ENCODE data around the gene CFAP157. TPM values are rescaled to one million over a fixed set of nuclear protein-coding genes. Genes with fewer than 3 reads are reported as not detected.
"Not testable (repeated sequence)": the region's sequence is repeated elsewhere in the genome, so short reads cannot be mapped to it uniquely, and the experiment has no call there.

The CFAP157 gene
- polyA plus RNA-seq, 10 donors: 0.64 to 1.5 (median 1.1) TPM

DNA sequence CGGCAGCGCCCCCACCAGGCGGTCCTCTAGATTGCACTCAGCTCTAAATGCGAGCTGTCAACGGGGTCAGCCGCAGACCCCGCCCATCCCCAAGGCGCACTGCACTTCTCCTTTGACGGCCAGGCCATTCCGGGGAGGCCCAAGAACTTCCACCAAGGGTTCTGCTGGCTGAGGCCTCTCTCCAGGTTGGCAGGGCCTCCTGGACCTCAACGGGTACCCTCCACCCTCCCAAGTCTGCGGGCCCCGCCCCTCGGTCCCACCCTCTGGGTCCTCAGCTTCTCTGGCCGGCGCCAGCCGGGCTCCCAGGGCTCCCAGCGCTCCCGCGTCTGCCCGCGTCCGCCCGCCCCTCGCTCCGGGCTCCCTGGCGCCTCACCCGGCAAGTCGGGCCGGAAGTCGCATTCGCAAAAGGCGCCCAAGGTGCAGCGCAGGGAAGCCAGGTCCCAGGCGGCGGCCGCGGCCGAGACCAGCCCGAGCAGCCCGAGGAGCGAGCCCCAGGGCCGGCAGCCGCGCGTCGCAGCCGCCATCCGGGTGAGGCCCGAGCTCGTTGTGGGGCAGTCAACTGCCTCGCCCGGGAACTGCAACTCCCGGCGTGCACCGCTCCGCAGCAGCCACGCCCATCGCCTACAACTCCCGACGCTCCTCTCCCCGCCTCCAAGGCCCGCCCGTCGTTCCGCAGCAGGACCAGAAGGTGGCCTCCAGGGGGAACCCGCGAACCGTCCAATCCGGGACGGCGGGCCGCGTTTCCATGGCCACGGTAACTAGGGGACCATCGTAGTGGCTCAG is 28.1 kb downstream of the CFAP157 start, which contains the start of gene TOR2A:
TOR2A (minus strand) TSS at position 548 of the 783 bp plus-strand sequence; CDS start at position 524, 24 bp downstream.
- DNase-seq: peak; percentile 97 to 99 (median 98)

DNA sequence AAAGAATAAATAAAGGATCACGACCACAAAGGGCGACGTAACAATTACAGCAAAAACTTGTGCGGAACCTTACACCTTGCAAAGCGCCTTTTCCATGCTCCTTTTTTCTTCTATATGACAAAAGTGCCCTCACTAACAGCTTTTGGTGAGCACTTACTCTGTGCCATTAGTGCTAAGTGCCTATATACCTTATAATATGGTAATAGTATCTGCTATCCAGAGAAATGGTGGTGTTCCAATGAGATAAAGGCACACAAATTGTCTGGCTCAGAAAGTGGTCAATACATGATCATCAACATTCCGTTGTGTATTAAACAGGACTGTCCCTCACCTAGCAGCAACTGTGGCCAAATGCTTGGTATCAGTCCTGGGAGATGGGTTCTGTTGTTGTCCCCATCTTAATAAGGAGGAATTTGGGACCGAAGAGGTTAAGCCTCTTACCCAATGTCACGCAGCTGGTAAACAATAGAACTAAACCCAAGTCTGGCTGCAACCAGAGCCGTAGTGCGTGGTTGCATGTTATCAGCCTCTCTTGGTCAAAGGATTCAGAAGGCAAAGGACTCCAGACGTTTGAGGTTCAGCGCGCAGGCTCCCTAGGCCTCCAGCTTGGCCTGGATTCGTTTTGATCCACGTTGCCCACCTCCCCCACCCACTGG is 28.9 kb downstream of the CFAP157 start:
- DNase-seq: no peak

DNA sequence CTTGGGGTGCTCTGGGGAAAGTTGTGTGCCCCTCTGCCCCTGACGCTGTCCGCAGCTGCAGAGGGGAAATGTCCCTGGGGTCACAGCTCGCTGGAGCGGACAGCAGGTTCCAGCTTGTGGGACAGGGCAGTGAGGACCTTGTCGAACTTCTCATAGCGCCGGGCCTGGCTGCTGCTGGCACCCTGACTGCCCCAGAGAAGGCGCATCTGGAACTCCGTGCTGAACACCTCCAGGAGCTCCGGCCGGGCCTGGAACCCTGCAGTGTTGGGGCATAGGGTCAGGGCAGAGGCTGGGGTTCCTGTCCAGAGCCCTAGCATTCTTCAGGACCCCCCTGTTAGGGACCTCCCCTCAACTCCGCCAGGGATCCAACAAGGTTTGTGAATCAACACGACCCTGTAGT is 31.9 kb downstream of the CFAP157 start:
- DNase-seq: no peak

- no peak for DNase-seq
Measured at GRCh38 chr9:127739614-127740330, 33.0 kb downstream of the CFAP157 start.

DNA sequence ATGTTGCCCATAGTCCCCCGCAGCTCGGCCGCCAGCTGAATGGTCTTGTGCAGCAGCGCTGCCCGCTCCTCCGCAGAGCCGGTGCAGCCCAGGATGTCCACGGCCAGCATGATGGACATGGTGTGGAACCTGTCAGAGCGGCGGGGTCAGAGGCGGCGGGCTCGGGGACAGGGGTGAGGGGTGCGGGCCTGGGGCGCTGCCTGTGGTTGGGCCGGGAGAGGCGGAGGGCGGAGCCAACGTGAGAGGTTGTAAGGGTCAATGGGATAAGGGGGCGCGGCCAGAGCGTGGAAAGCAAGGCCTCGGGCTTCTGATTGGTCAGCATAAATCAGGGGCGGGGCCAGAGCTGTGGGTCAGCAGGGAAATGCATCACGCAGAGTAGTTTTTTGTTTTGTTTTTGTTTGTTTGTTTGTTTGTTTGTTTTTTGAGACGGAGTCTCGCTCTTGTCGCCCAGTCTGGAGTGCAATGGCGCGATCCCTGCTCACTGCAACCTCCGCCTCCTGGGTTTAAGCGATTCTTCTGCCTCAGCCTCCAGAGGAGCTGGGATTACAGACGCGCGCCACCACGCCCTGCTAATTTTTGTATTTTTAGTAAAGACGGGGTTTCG is 35.1 kb downstream of the CFAP157 start:
- peak in 1 of 3 donors; percentile 72 for DNase-seq

DNA sequence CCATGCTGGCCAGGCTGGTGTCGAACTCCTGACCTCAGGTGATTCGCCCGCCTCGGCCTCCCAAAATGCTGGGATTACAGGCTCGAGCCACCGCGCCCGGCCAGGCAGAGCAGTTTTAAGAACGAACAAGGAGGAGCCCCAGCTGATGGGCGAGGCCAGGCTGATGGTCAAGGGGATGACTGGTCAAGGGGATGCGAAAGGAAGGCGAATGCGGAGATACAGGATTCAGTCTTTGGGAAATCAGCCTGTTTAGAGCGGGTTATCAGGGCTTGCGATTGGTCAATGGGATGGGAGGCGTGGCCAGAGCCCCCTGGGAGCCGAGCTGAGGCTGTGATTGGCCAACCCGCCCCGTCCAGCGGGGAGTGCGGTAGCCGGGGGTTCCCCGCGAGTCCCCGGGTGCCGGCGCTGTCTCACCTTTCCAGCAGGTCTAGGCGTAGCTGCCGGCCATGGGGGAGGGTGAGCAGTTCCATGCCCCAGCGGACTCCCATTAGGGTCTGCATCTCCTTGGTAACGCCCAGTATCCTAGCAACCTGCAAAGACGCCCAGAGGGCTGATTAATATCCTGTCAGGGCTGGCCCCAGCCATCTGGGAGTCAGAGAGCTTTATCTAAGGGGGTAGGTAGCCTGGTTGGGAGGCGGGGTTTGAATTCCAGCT is 35.8 kb downstream of the CFAP157 start:
- DNase-seq: peak in 1 of 3 donors; percentile 73

DNA sequence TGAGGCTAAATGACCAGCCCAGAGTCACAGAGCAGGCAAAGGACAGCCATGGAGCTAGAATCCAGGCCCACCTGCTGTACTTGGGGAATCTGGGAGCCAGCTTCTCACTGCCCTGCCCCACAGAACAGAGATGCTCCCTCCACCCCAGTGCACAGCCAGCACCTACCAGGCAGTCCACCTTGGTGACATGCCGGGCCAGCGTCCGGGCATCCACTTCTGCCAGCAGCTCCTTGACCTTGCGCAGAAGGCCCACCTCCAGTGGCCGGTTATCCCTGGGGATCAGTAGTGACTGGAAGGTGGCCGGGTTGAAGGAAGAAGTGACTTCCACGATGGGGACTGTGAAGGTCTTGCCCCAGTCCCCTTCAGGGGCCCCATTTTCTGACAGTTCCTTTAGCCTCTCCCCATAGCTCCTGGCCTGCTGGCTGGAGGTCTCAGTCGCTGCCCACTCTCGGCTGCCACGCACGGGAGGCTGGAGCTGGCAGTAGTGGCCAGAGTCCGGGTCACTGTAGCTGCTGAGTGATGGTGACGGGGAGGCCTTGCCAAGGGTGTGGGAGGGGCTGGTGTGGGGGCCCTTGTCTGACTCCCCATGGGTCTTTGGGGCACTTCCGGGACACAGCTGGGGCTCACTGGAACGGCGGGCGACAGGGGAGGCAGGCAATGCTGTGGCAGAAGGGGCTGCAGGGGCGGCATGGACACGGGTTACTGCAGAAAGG is 37.8 kb downstream of the CFAP157 start:
- DNase-seq: no peak

DNA sequence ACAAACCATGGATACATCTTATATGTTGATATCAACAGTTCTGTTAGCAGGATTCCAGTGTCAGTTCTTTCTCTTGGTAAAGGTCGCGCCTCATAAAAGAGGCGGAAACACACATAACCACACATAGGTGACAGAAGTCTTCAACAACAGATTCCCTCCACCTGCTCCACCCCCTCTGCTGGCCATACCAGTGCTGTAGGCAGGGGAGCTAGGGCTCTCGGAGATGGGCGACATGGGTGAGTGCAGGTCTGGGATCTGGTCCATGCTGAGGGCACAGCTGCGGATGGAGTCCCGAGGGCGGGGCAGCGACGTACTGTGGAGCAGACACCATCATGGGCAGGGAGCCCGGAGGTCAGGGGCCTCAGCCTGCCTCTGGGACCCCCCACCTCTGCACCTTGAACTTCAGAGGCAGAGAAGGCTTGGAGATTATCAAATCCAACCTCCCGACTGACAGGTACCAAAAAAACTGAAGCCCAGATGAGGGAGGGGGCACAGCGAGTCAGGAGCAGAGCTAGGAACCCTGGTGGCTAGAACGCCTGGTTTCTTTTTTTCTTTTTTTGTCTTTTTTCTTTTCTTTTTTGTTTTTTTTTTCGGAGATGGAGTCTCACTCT is 40.3 kb downstream of the CFAP157 start:
- no peak for DNase-seq

DNA sequence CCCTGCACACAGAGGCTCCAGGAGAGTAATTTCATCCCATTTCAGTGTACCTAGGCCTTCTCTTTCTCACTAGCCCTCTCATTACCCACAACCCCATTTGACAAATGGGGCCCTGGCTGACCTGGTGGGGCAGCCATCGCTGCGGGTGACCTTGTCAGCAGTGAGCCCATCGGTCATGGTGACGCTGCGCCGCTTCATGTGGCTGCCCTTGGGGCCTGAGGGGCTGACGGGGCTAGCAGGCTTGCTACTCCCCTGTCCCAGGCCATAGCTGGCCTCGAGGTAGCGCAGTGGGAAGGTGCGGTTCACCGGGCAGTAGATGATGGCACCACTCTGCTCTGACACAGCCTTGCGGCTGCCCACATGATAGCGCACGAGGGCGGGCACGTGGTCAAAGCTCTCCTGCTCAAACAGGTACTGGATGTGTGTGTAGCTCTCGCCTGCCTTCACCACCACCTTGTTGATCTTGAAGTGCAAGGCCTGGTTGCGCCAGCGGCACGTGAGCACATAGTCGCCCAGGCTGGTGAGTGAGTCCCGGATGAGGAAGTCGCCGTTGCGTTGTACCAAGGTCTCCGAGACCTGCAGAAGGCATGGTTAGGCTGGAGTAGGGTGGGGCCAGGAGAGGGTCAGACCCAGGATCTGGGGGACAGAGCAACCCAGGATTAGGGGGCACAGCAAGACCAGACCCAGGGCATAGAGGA is 42.5 kb downstream of the CFAP157 start:
- no peak for DNase-seq

DNA sequence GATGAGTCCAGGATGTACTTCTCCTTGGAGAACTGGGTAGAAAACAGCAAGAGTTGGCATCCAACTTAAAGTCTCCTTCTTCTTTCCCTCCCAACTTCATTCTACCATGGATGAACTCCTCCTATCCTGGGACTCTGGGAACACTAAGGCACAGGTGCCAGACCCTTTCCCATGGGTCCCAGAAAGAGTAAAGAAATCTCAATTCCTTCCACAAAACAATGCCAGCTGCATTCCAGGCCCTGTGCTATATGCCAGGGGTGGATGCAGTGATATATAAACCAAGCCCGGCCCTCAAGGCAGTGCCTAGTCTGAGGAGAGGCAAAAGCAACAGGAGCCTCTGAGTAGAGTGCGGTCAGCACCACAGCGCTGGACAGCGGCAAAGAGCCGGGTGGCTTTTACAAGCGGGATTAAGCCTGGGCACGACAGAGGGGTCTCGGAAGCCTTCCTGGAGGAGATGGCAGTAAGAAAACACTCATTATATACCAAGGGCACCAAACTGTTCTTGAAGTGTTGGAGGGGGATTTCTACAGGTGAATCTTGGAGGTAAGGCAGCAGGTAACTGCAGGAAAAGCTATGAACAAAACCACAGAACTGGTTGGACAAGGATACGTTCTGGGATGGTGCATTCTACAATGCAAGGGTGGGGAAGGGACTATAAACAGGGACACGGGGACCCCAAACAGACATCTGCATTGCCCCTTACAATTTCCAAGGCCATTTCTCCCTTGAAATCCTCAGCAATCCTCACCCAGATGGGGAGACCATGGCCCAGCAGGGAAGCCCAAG is 44.7 kb downstream of the CFAP157 start:
- DNase-seq: peak in 1 of 3 donors; percentile 67

GRCh38 chr9:127753148-127753547 is 46.4 kb downstream of the CFAP157 start:
- DNase-seq: no peak

GRCh38 chr9:127753622-127754021 is 46.8 kb downstream of the CFAP157 start:
- no peak for DNase-seq

- DNase-seq: peak in 1 of 3 donors; percentile 58
Measured at GRCh38 chr9:127754099-127755060, 47.6 kb downstream of the CFAP157 start.

GRCh38 chr9:127755061-127756060 is 48.6 kb downstream of the CFAP157 start:
- DNase-seq: peak in 1 of 3 donors; percentile 34

DNA sequence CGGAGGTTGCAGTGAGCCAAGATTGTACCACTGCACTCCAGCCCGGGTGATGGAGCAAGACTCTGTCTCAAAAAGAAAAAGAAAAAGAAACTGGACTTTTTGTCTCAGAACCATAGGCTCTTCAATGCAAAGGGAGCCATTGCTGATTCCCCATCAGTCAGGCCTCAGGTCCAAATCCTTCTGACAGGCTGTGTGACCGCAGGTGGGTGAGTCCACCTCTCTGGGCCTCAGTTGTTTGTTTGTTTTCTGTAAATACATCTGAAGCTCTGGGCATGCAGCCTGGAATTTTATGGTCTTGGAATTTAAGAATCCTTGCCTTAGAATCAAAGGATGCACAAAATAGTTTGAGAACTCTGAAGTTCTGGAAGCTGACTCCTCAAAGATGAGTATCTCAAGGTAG is 49.4 kb downstream of the CFAP157 start:
- DNase-seq: no peak

DNA sequence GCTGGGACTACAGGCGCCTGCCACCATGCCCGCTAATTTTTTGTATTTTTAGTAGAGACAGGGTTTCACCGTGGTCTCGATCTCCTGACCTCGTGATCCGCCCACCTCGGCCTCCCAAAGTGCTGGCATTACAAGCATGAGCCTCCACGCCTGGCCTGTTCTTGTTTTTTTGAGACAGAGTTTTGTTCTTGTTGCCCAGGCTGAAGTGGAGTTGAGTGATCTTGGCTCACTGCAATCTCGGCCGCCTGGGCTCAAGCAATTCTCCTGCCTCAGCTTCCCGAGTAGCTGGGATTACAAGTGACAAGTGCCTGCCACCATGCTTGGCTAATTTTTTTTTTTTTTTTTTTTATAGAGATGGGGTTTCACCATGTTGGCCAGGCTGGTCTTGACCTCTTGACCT is 50.0 kb downstream of the CFAP157 start:
- not testable (repeated sequence) for DNase-seq
